ENCODE measurements around the gene EMSY. TPM values are rescaled to one million over a fixed set of nuclear protein-coding genes. Genes with fewer than 3 reads are reported as not detected.
"Not testable (repeated sequence)": the region's sequence is repeated elsewhere in the genome, so short reads cannot be mapped to it uniquely, and the experiment has no call there.

The EMSY gene
- polyA plus RNA-seq (ENCODE audit: insufficient read length): 17.3 TPM

GRCh38 chr11:76444384-76445120 is at the start of gene EMSY:
Gene EMSY, plus strand, starts transcription at chr11:76445018. Its CDS starts 1,921 bp downstream, at chr11:76446939.
- peak; percentile 100 for DNase-seq (ENCODE audit: low read depth)

GRCh38 chr11:76395296-76395695 is 49.5 kb upstream of the EMSY start:
- no peak for DNase-seq (ENCODE audit: low read depth)

- no peak for DNase-seq (ENCODE audit: low read depth)
Observed at GRCh38 chr11:76397383-76397782, 47.4 kb upstream of the EMSY start.

- no peak for DNase-seq (ENCODE audit: low read depth)
Observed at GRCh38 chr11:76400967-76401366, 43.9 kb upstream of the EMSY start.

- DNase-seq (ENCODE audit: low read depth): not testable (repeated sequence)
Observed at GRCh38 chr11:76401484-76401883, 43.3 kb upstream of the EMSY start.

- DNase-seq (ENCODE audit: low read depth): no peak
Observed at GRCh38 chr11:76406359-76406758, 38.5 kb upstream of the EMSY start.

- DNase-seq (ENCODE audit: low read depth): no peak
Observed at GRCh38 chr11:76408171-76408965, 36.5 kb upstream of the EMSY start.

GRCh38 chr11:76410851-76411357 is 33.9 kb upstream of the EMSY start:
- peak; percentile 6 for DNase-seq (ENCODE audit: low read depth)

GRCh38 chr11:76415073-76415472 is 29.7 kb upstream of the EMSY start:
- no peak for DNase-seq (ENCODE audit: low read depth)

GRCh38 chr11:76419896-76420295 is 24.9 kb upstream of the EMSY start:
- DNase-seq (ENCODE audit: low read depth): no peak

- no peak for DNase-seq (ENCODE audit: low read depth)
Observed at GRCh38 chr11:76424379-76424778, 20.4 kb upstream of the EMSY start.

GRCh38 chr11:76424891-76425290 is 19.9 kb upstream of the EMSY start:
- DNase-seq (ENCODE audit: low read depth): no peak

GRCh38 chr11:76426660-76427059 is 18.2 kb upstream of the EMSY start:
- no peak for DNase-seq (ENCODE audit: low read depth)

GRCh38 chr11:76436020-76436419 is 8.8 kb upstream of the EMSY start:
- no peak for DNase-seq (ENCODE audit: low read depth)

- DNase-seq (ENCODE audit: low read depth): no peak
Observed at GRCh38 chr11:76443268-76443980, 1.4 kb upstream of the EMSY start.

GRCh38 chr11:76444065-76444383 is 794 bp upstream of the EMSY start:
- no peak for DNase-seq (ENCODE audit: low read depth)

- peak; percentile 58 for DNase-seq (ENCODE audit: low read depth)
Observed at GRCh38 chr11:76445121-76446084, 585 bp downstream of the EMSY start.

- no peak for DNase-seq (ENCODE audit: low read depth)
Observed at GRCh38 chr11:76448506-76448905, 3.7 kb downstream of the EMSY start.

GRCh38 chr11:76453248-76453647 is 8.4 kb downstream of the EMSY start:
- no peak for DNase-seq (ENCODE audit: low read depth)

- DNase-seq (ENCODE audit: low read depth): no peak
Observed at GRCh38 chr11:76455331-76455730, 10.5 kb downstream of the EMSY start.

GRCh38 chr11:76455931-76456330 is 11.1 kb downstream of the EMSY start:
- no peak for DNase-seq (ENCODE audit: low read depth)

All from forelimb muscle (tissue), 1 donor.